Loucy (cell line): ENCODE results near the gene SELENOI.
"Not testable (repeated sequence)": the region's sequence is repeated elsewhere in the genome, so short reads cannot be mapped to it uniquely, and the experiment has no call there.

ENCODE experiments used
- EZH2phosphoT487 ChIP-seq: fragments of 200-600 bp; IDR thresholded peaks from 2 replicates; pipeline ENCODE4 v1.6.1; 2018; ENCODE audit warnings: antibody characterized with exemption, mild to moderate bottlenecking, moderate library complexity, borderline replicate concordance
- TF ChIP-seq, protein P1 (sequence below): fragments of 200-600 bp; sonication (generic); conservative IDR thresholded peaks from 2 replicates; pipeline ENCODE4 v1.5.1; 2014; ENCODE audit warnings: mild to moderate bottlenecking, antibody characterized with exemption, low read length

DNA sequence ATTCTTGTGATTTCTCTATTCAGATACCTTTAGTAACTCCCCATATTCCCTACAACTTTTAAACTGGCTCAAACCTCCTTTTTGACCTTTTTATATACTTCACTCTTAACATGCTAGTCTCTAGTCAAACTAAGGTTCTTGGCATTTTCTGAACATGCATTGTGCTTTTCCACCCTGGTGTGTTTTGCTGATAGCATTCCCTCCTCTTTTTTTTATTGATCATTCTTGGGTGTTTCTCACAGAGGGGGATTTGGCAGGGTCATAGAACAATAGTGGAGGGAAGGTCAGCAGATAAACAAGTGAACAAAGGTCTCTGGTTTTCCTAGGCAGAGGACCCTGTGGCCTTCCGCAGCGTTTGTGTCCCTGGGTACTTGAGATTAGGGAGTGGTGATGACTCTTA is 23.7 kb downstream of the SELENOI start:
- TF ChIP-seq, protein P1, sequence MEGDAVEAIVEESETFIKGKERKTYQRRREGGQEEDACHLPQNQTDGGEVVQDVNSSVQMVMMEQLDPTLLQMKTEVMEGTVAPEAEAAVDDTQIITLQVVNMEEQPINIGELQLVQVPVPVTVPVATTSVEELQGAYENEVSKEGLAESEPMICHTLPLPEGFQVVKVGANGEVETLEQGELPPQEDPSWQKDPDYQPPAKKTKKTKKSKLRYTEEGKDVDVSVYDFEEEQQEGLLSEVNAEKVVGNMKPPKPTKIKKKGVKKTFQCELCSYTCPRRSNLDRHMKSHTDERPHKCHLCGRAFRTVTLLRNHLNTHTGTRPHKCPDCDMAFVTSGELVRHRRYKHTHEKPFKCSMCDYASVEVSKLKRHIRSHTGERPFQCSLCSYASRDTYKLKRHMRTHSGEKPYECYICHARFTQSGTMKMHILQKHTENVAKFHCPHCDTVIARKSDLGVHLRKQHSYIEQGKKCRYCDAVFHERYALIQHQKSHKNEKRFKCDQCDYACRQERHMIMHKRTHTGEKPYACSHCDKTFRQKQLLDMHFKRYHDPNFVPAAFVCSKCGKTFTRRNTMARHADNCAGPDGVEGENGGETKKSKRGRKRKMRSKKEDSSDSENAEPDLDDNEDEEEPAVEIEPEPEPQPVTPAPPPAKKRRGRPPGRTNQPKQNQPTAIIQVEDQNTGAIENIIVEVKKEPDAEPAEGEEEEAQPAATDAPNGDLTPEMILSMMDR = not testable (repeated sequence)
- not testable (repeated sequence) for TF ChIP-seq EZH2phosphoT487
